Peyer's patch (tissue), 4 donors: ENCODE measurements around the gene ADTRP. TPM values are rescaled to one million over a fixed set of nuclear protein-coding genes. Genes with fewer than 3 reads are reported as not detected.
"Not testable (repeated sequence)": the region's sequence is repeated elsewhere in the genome, so short reads cannot be mapped to it uniquely, and the experiment has no call there.

Source experiments
- DNase-seq, 3 donors: peaks; one replicate each; pipeline ENCODE4 v3.0.0-alpha.2; 2017 to 2019
- H3K27ac ChIP-seq, 4 donors: fragments of 200-600 bp; sonication (generic); one replicate each; pipeline ENCODE4 v1.5.1; 2016 to 2019
- H3K27me3 ChIP-seq, 2 donors: fragments of 200-600 bp; sonication (generic); one replicate each; pipeline ENCODE4 v1.5.1; 2019
- H3K36me3 ChIP-seq, 3 donors: fragments of 200-600 bp; sonication (generic); one replicate each; pipeline ENCODE4 v1.5.1; 2016 to 2019
- H3K4me1 ChIP-seq, 4 donors: fragments of 200-600 bp; sonication (generic); one replicate each; pipeline ENCODE4 v1.5.1; 2016 to 2019
- H3K4me3 ChIP-seq, 4 donors: fragments of 200-600 bp; sonication (generic); 1 replicate in 3 of 4; 2 replicates in 1 of 4; pipeline ENCODE4 v1.5.1; 2016 to 2019; ENCODE audit warnings: mild to moderate bottlenecking in 1 of 4
- H3K9me3 ChIP-seq, 4 donors: fragments of 200-600 bp; sonication (generic); one replicate each; pipeline ENCODE4 v1.5.1; 2016 to 2019; ENCODE audit warnings: mild to moderate bottlenecking in 1 of 4
- CTCF ChIP-seq, 6 experiments: fragments of 450-650 bp in 4 of 6; fragments of 200-600 bp in 2 of 6; sonication (generic) in 1 of 6; IDR thresholded peaks; one replicate each; pipeline ENCODE4 v1.5.1; 2017 to 2019; ENCODE audit warnings: antibody characterized with exemption in 6 of 6, mild to moderate bottlenecking in 3 of 6, moderate library complexity in 1 of 6
- POLR2A ChIP-seq, 2 donors: fragments of 450-650 bp; IDR thresholded peaks; one replicate each; pipeline ENCODE4 v1.5.1; 2017; ENCODE audit warnings: antibody characterized with exemption in 2 of 2, mild to moderate bottlenecking in 2 of 2, moderate library complexity in 2 of 2
- total RNA-seq, 4 donors: library from RNA; depleted of rRNA; stranded (reverse); fragments of >200 nt; gene quantifications; one replicate each; pipeline ENCODE4 v1.1.0, GENCODE V29; 2016

Gene ADTRP
- total RNA-seq, 4 donors from 2014 or later: 33.8 to 187 (median 133) TPM

- Histone ChIP-seq H3K27me3 (no peaks in the 10 kb centered on the region), H3K4me1 (peaks cover 0 to 12% (median 0%) of the 10 kb centered on the region in 4 donors), H3K4me3 (no peak overlapping the region), H3K9me3 (no peaks in the 10 kb centered on the region), H3K27ac (peak overlapping the region in 1 of 4 donors; percentile 45), H3K36me3 (no peaks in the 10 kb centered on the region)
- no peak for TF ChIP-seq POLR2A (IDR thresholded peaks at IDR 0.05)
- no peak for TF ChIP-seq CTCF (IDR thresholded peaks at IDR 0.05)
- DNase-seq: no peak
Observed at GRCh38 chr6:11803591-11803971, 25.0 kb upstream of the ADTRP start.

- no peaks in the 10 kb centered on the region for H3K27me3 ChIP-seq
- TF ChIP-seq POLR2A (IDR thresholded peaks at IDR 0.05): no peak
- TF ChIP-seq CTCF (IDR thresholded peaks at IDR 0.05): no peak
- peak in 1 of 3 donors; percentile 58 for DNase-seq
- peak overlapping the region in 1 of 4 donors; percentile 45 for H3K27ac ChIP-seq
- H3K36me3 ChIP-seq: no peaks in the 10 kb centered on the region
- no peaks in the 10 kb centered on the region for H3K9me3 ChIP-seq
- peaks cover 0 to 12% (median 0%) of the 10 kb centered on the region in 4 donors for H3K4me1 ChIP-seq
- H3K4me3 ChIP-seq: no peak overlapping the region
Observed at GRCh38 chr6:11802886-11803590, 24.4 kb upstream of the ADTRP start.

GRCh38 chr6:11800531-11800930, 21.9 kb upstream of the ADTRP start:
- not testable (repeated sequence) for DNase-seq

GRCh38 chr6:11798538-11798937, 19.9 kb upstream of the ADTRP start:
- Histone ChIP-seq H3K4me3 (no peak overlapping the region), H3K9me3 (no peaks in the 10 kb centered on the region), H3K4me1 (peaks cover 0 to 7% (median 0%) of the 10 kb centered on the region in 4 donors), H3K27me3 (no peaks in the 10 kb centered on the region), H3K27ac (no peak overlapping the region), H3K36me3 (no peaks in the 10 kb centered on the region)
- TF ChIP-seq CTCF (IDR thresholded peaks at IDR 0.05) (no peak), POLR2A (IDR thresholded peaks at IDR 0.05) (no peak)
- DNase-seq: no peak

More at GRCh38 chr6:11800531-11800930, 21.9 kb upstream of the ADTRP start:
- not testable (repeated sequence) for H3K27me3 ChIP-seq, H3K36me3 ChIP-seq, H3K9me3 ChIP-seq, H3K4me3 ChIP-seq, H3K27ac ChIP-seq
- peaks cover 0 to 11% (median 0%) of the 10 kb centered on the region in 4 donors for H3K4me1 ChIP-seq

- no peak for DNase-seq
- H3K27me3 ChIP-seq: no peaks in the 10 kb centered on the region
- no peaks in the 10 kb centered on the region for H3K9me3 ChIP-seq
- TF ChIP-seq POLR2A (IDR thresholded peaks at IDR 0.05): no peak
- no peak for TF ChIP-seq CTCF (IDR thresholded peaks at IDR 0.05)
- H3K4me1 ChIP-seq: peaks cover 0 to 6% (median 0%) of the 10 kb centered on the region in 4 donors
- H3K27ac ChIP-seq: no peak overlapping the region
- no peaks in the 10 kb centered on the region for H3K36me3 ChIP-seq
- no peak overlapping the region for H3K4me3 ChIP-seq
Observed at GRCh38 chr6:11798096-11798495, 19.5 kb upstream of the ADTRP start.

GRCh38 chr6:11796829-11797228, 18.2 kb upstream of the ADTRP start:
- no peak overlapping the region for H3K4me3 ChIP-seq
- H3K27ac ChIP-seq: no peak overlapping the region
- H3K4me1 ChIP-seq: no peaks in the 10 kb centered on the region
- TF ChIP-seq CTCF (IDR thresholded peaks at IDR 0.05) (no peak), POLR2A (IDR thresholded peaks at IDR 0.05) (no peak)
- no peaks in the 10 kb centered on the region for H3K27me3 ChIP-seq
- no peak for DNase-seq
- H3K9me3 ChIP-seq: no peaks in the 10 kb centered on the region
- H3K36me3 ChIP-seq: no peaks in the 10 kb centered on the region
